ENCODE measurements around the gene RBP5. TPM values are rescaled to one million over a fixed set of nuclear protein-coding genes. Genes with fewer than 3 reads are reported as not detected.

The RBP5 gene
- total and polyA plus RNA-seq, 2 donors (not counting 1 experiment from before 2014, with no cell fraction given): not detected

DNA sequence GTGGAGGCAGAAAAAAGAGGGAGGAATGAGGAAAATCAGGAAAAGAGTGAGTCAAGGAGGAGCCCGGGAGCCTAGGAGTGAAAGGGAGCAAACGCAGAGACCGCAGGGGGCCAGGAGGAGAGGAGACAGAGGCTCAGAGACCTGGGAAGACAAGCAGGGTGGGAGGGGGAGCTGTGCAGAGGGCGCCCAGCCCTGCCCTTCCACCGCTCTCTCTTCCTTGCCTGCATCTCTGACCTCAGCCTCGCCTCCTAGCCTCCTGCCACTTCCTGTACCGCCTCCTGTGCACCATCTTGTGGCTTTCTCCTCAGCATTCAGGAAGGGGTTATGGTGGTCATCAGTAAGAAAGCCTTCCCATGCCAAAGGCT lies 2.8 kb upstream of the RBP5 start:
- H3K27ac ChIP-seq (ENCODE audit: insufficient read depth, low read length): no peak overlapping the region
- peaks cover 2% of the 10 kb centered on the region for H3K36me3 ChIP-seq (ENCODE audit: control insufficient read depth, insufficient read depth, low read length)
- H4K20me1 ChIP-seq (ENCODE audit: control insufficient read depth, extremely low read depth, insufficient read depth, low read length): no peaks in the 10 kb centered on the region
- no peak overlapping the region for H3K4me2 ChIP-seq (ENCODE audit: extremely low read depth, insufficient read depth, low read length)
- no peak overlapping the region for H3K9ac ChIP-seq (ENCODE audit: insufficient read depth, low read length)
- TF ChIP-seq EZH2 (IDR thresholded peaks at IDR 0.05; ENCODE audit: low read length, missing control alignments): no peak
- TF ChIP-seq, protein P1, sequence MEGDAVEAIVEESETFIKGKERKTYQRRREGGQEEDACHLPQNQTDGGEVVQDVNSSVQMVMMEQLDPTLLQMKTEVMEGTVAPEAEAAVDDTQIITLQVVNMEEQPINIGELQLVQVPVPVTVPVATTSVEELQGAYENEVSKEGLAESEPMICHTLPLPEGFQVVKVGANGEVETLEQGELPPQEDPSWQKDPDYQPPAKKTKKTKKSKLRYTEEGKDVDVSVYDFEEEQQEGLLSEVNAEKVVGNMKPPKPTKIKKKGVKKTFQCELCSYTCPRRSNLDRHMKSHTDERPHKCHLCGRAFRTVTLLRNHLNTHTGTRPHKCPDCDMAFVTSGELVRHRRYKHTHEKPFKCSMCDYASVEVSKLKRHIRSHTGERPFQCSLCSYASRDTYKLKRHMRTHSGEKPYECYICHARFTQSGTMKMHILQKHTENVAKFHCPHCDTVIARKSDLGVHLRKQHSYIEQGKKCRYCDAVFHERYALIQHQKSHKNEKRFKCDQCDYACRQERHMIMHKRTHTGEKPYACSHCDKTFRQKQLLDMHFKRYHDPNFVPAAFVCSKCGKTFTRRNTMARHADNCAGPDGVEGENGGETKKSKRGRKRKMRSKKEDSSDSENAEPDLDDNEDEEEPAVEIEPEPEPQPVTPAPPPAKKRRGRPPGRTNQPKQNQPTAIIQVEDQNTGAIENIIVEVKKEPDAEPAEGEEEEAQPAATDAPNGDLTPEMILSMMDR (conservative IDR thresholded peaks at IDR 0.05 in 1 of 2, IDR thresholded peaks at IDR 0.05 in 1 of 2; ENCODE audit: low read depth in 1 of 2, low read length in 2 of 2): no peak
- no peaks in the 10 kb centered on the region for H3K79me2 ChIP-seq (ENCODE audit: control insufficient read depth, insufficient read depth, low read length)
- peaks cover 5% of the 10 kb centered on the region for H3K4me1 ChIP-seq (ENCODE audit: control insufficient read depth, extremely low read depth, insufficient read depth, low read length)
- DNase-seq (ENCODE audit: low read depth in 2 of 2): no peak
- H3K4me3 ChIP-seq (replicated peaks in 1 of 4; ENCODE audit: control extremely low read depth in 1 of 4, insufficient read depth in 1 of 4, low read depth in 3 of 4, low read length in 4 of 4): peak overlapping the region in 1 of 4 experiments; percentile 68
- H3K27me3 ChIP-seq (ENCODE audit: control insufficient read depth, insufficient read depth, low read length): no peaks in the 10 kb centered on the region
- H2AFZ ChIP-seq (ENCODE audit: low read length): no peak overlapping the region
- H3K9me3 ChIP-seq (ENCODE audit: control insufficient read depth, insufficient read depth, low read depth, low read length): no peaks in the 10 kb centered on the region

DNA sequence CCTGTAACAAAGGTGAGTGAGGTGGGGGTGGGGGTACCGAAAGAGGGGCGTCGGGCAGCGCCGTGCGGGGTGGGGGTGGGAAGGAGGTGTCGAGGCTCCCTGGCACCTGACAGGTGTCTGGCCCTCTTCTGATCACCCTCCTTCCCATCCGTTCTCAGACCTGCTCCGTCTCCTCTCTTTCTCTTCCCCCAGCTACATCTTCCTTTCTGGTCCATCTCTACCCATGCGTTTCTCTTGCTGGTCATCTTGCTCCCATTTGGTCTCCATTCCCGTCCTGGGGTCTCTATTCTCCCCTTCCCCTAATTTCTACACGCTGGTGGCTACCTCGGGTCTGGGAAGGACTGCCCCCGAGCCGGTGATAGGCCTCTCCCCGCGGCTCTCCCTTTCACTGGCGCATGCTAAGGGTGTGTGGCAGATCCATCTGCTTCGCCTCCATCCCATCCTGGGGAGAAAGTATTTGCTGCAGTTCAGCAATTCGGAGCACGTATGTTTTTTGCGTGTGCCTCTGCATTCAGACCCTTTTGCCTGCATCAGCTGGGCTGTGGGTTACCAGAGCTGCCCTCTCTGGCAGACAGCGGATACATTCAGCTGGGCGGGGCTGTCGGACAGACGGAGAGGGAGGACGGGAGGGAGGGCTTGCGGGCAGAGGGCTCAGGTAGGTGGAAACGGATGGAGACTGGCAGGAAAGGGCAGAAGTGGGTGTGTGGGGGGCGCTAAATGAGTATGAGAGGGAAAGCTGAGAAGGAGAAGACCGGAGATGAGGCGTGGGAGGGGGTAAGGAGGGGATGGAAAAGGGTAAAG lies 2.2 kb upstream of the RBP5 start:
- H4K20me1 ChIP-seq (ENCODE audit: control insufficient read depth, extremely low read depth, insufficient read depth, low read length): no peaks in the 10 kb centered on the region
- TF ChIP-seq, protein P1 (conservative IDR thresholded peaks at IDR 0.05 in 1 of 2, IDR thresholded peaks at IDR 0.05 in 1 of 2; ENCODE audit: low read depth in 1 of 2, low read length in 2 of 2): peak in 1 of 2 donors; percentile 4
- TF ChIP-seq EZH2 (IDR thresholded peaks at IDR 0.05; ENCODE audit: low read length, missing control alignments): peak; percentile 16

DNA sequence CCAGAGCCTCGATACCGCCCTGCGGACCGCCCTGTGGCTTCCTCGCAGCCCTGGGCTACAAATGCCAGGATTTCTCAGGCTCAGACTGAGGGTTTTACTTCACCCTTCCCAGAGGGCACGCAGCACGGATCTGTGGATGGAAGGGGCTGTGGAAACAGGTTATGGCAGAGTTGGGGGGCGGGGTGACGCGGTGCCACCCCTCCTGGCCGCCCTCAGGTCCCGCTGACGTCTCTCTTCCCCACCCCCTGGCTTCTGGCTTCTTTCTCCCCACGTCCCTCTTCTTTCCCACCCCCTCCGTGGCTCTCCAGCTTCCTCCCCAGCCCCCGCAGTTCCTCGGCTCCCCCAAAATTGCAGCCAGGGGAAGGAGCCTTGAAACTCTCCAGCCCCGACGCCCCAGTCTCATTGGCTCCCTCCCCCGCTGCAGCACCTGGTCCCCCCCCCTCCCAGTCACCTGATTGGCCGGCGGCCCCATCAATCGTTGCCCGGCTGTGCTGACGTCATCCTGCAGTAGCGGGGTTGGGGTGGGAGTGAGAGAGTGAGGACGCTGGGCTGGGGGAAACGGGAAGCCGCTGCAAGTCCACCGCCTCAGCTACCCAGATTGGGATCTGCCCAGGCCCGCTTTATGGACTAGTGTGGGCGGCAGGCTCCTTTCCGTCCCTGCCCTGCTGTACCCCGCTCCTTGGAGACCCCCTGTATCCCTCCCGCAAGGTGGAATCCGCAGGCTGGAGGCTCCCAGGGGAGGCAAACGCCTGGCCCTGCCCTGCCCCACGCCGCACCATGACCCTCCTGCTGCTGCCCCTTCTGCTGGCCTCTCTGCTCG lies 1.4 kb upstream of the RBP5 start, which contains the start of gene CLSTN3:
TSS of gene CLSTN3 (plus strand) at position 500 of the 820 bp plus-strand sequence. CDS start at position 778, 278 bp downstream.
- Histone ChIP-seq H3K27ac (ENCODE audit: insufficient read depth, low read length) (no peak within 1 kb of the TSS), H3K4me2 (ENCODE audit: extremely low read depth, insufficient read depth, low read length) (peak within 1 kb of the TSS; percentile 97), H3K9me3 (ENCODE audit: control insufficient read depth, insufficient read depth, low read depth, low read length) (no peaks in the 10 kb centered on the region), H3K36me3 (ENCODE audit: control insufficient read depth, insufficient read depth, low read length) (no peaks in the 10 kb centered on the region), H3K9ac (ENCODE audit: insufficient read depth, low read length) (peak within 1 kb of the TSS; percentile 41), H4K20me1 (ENCODE audit: control insufficient read depth, extremely low read depth, insufficient read depth, low read length) (no peaks in the 10 kb centered on the region), H3K4me1 (ENCODE audit: control insufficient read depth, extremely low read depth, insufficient read depth, low read length) (peaks cover 5% of the 10 kb centered on the region), H2AFZ (ENCODE audit: low read length) (peak within 1 kb of the TSS; percentile 75), H3K27me3 (ENCODE audit: control insufficient read depth, insufficient read depth, low read length) (no peaks in the 10 kb centered on the region), H3K79me2 (ENCODE audit: control insufficient read depth, insufficient read depth, low read length) (no peaks in the 10 kb centered on the region), H3K4me3 (replicated peaks in 1 of 4; ENCODE audit: control extremely low read depth in 1 of 4, insufficient read depth in 1 of 4, low read depth in 3 of 4, low read length in 4 of 4) (peak within 1 kb of the TSS; percentile 52 to 69 (median 65))
- DNase-seq (ENCODE audit: low read depth in 2 of 2): peak; percentile 81
- no peak for TF ChIP-seq EZH2 (IDR thresholded peaks at IDR 0.05; ENCODE audit: low read length, missing control alignments)
- TF ChIP-seq, protein P1 (conservative IDR thresholded peaks at IDR 0.05 in 1 of 2, IDR thresholded peaks at IDR 0.05 in 1 of 2; ENCODE audit: low read depth in 1 of 2, low read length in 2 of 2): no peak

More for the DNA sequence above, 2.2 kb upstream of the RBP5 start:
- peaks cover 5% of the 10 kb centered on the region for H3K4me1 ChIP-seq (ENCODE audit: control insufficient read depth, extremely low read depth, insufficient read depth, low read length)
- H3K36me3 ChIP-seq (ENCODE audit: control insufficient read depth, insufficient read depth, low read length): no peaks in the 10 kb centered on the region
- DNase-seq (ENCODE audit: low read depth in 2 of 2): peak; percentile 43 to 59
- peak overlapping the region; percentile 52 to 69 (median 64) for H3K4me3 ChIP-seq (replicated peaks in 1 of 4; ENCODE audit: control extremely low read depth in 1 of 4, insufficient read depth in 1 of 4, low read depth in 3 of 4, low read length in 4 of 4)
- no peak overlapping the region for H3K9ac ChIP-seq (ENCODE audit: insufficient read depth, low read length)
- peak overlapping the region; percentile 17 for H2AFZ ChIP-seq (ENCODE audit: low read length)
- H3K27ac ChIP-seq (ENCODE audit: insufficient read depth, low read length): no peak overlapping the region
- H3K27me3 ChIP-seq (ENCODE audit: control insufficient read depth, insufficient read depth, low read length): no peaks in the 10 kb centered on the region
- H3K4me2 ChIP-seq (ENCODE audit: extremely low read depth, insufficient read depth, low read length): peak overlapping the region; percentile 97
- H3K9me3 ChIP-seq (ENCODE audit: control insufficient read depth, insufficient read depth, low read depth, low read length): no peaks in the 10 kb centered on the region
- H3K79me2 ChIP-seq (ENCODE audit: control insufficient read depth, insufficient read depth, low read length): no peaks in the 10 kb centered on the region

Measured in fibroblast of lung (primary cell).